ENCODE measurements around the gene EEFSEC. TPM values are rescaled to one million over a fixed set of nuclear protein-coding genes. Genes with fewer than 3 reads are reported as not detected.

The EEFSEC gene
- polyA plus RNA-seq, 1 donor (not counting 4 experiments of a cell fraction or from before 2014, with no cell fraction given) = 8.7 TPM

- dilution Hi-C loops (cut with MboI; ENCODE audit: extremely low pct_ligation_motif_present, low sequenced_read_pairs) = no loop called here
- no peak overlapping the region for H3K9ac ChIP-seq (ENCODE audit: control insufficient read depth, extremely low read depth, insufficient read depth, low read length)
- H2AFZ ChIP-seq (ENCODE audit: control insufficient read depth, low read length) = no peak overlapping the region
- no peaks in the 10 kb centered on the region for H3K79me2 ChIP-seq (ENCODE audit: control insufficient read depth, insufficient read depth, low read length)
- no peaks in the 10 kb centered on the region for H3K4me1 ChIP-seq (ENCODE audit: control insufficient read depth, extremely low read depth, insufficient read depth, low read length)
- no peak overlapping the region for H3K27ac ChIP-seq (ENCODE audit: control insufficient read depth, insufficient read depth, low read length)
- H3K4me2 ChIP-seq (ENCODE audit: control insufficient read depth, extremely low read depth, insufficient read depth, low read depth, low read length) = no peak overlapping the region
- no peaks in the 10 kb centered on the region for H3K27me3 ChIP-seq (ENCODE audit: control insufficient read depth, extremely low read depth, insufficient read depth, low read length)
- H4K20me1 ChIP-seq (ENCODE audit: control insufficient read depth, extremely low read depth, insufficient read depth, low read length) = no peaks in the 10 kb centered on the region
- H3K9me1 ChIP-seq (ENCODE audit: control insufficient read depth, extremely low read depth, insufficient read depth, low read length) = no peaks in the 10 kb centered on the region
- no peak for FAIRE-seq
- no peaks in the 10 kb centered on the region for H3K36me3 ChIP-seq (ENCODE audit: control insufficient read depth in 2 of 2, extremely low read depth in 1 of 2, insufficient read depth in 2 of 2, low read length in 2 of 2)
- DNase-seq (ENCODE audit: low read depth, low spot score) = no peak
- H3K9me3 ChIP-seq (ENCODE audit: control insufficient read depth, low read depth, low read length) = no peaks in the 10 kb centered on the region
- no peak overlapping the region for H3K4me3 ChIP-seq (ENCODE audit: control insufficient read depth in 2 of 3, extremely low read depth in 1 of 3, insufficient read depth in 2 of 3, low read depth in 1 of 3, low read length in 3 of 3)
- TF ChIP-seq, protein P1, sequence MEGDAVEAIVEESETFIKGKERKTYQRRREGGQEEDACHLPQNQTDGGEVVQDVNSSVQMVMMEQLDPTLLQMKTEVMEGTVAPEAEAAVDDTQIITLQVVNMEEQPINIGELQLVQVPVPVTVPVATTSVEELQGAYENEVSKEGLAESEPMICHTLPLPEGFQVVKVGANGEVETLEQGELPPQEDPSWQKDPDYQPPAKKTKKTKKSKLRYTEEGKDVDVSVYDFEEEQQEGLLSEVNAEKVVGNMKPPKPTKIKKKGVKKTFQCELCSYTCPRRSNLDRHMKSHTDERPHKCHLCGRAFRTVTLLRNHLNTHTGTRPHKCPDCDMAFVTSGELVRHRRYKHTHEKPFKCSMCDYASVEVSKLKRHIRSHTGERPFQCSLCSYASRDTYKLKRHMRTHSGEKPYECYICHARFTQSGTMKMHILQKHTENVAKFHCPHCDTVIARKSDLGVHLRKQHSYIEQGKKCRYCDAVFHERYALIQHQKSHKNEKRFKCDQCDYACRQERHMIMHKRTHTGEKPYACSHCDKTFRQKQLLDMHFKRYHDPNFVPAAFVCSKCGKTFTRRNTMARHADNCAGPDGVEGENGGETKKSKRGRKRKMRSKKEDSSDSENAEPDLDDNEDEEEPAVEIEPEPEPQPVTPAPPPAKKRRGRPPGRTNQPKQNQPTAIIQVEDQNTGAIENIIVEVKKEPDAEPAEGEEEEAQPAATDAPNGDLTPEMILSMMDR (optimal IDR thresholded peaks at IDR 0.05 in 1 of 3, IDR thresholded peaks at IDR 0.05 in 1 of 3, conservative IDR thresholded peaks at IDR 0.05 in 1 of 3; ENCODE audit: extremely low read depth in 1 of 3, insufficient read depth in 2 of 3, low read length in 3 of 3) = no peak
- TF ChIP-seq EZH2 (IDR thresholded peaks at IDR 0.05; ENCODE audit: low read length) = no peak
These were observed 62.0 kb downstream of the EEFSEC start for GRCh38 chr3:128215290-128215689.

DNA sequence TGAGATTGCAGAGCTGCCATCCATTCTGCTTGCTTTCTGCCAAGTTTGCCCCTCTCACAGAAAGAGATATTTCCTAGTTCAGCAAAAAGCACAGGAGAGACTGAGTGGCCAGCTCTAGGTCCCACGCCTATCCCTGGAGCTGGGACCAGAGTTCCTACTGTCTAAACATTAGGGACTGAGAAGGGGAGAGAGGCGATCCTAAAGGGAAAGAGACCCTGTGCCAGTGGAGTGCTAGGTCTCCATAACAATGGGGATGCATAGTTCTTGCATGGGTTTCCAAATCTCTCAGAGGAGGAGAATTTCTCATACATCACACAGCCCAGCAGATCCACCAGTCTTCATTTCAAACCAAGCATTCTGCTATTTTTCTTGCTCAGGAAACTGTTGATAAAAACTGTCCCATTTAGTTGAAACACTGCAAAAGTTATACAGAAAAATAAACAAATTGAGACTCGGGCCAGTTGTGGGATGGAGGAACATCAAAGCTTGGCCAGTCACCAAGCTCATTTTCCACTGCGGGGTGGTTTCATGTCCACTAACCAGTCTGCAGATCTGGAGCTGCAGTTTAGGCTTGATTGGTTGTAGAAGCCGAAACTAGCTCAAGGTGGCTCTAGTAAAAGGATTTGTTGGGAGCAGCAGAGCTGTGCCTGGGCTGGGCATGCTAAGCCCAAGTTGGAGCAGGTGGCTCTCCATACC, 62.7 kb downstream of the EEFSEC start:
- Histone ChIP-seq H3K27ac (ENCODE audit: control insufficient read depth, insufficient read depth, low read length) (no peak overlapping the region), H3K4me1 (ENCODE audit: control insufficient read depth, extremely low read depth, insufficient read depth, low read length) (no peaks in the 10 kb centered on the region), H3K4me2 (ENCODE audit: control insufficient read depth, extremely low read depth, insufficient read depth, low read depth, low read length) (no peak overlapping the region), H4K20me1 (ENCODE audit: control insufficient read depth, extremely low read depth, insufficient read depth, low read length) (no peaks in the 10 kb centered on the region), H3K79me2 (ENCODE audit: control insufficient read depth, insufficient read depth, low read length) (no peaks in the 10 kb centered on the region), H3K9ac (ENCODE audit: control insufficient read depth, extremely low read depth, insufficient read depth, low read length) (no peak overlapping the region), H3K9me1 (ENCODE audit: control insufficient read depth, extremely low read depth, insufficient read depth, low read length) (no peaks in the 10 kb centered on the region), H3K9me3 (ENCODE audit: control insufficient read depth, low read depth, low read length) (no peaks in the 10 kb centered on the region), H3K27me3 (ENCODE audit: control insufficient read depth, extremely low read depth, insufficient read depth, low read length) (no peaks in the 10 kb centered on the region), H3K36me3 (ENCODE audit: control insufficient read depth in 2 of 2, extremely low read depth in 1 of 2, insufficient read depth in 2 of 2, low read length in 2 of 2) (no peaks in the 10 kb centered on the region), H2AFZ (ENCODE audit: control insufficient read depth, low read length) (no peak overlapping the region), H3K4me3 (ENCODE audit: control insufficient read depth in 2 of 3, extremely low read depth in 1 of 3, insufficient read depth in 2 of 3, low read depth in 1 of 3, low read length in 3 of 3) (no peak overlapping the region)
- TF ChIP-seq, protein P1 (optimal IDR thresholded peaks at IDR 0.05 in 1 of 3, IDR thresholded peaks at IDR 0.05 in 1 of 3, conservative IDR thresholded peaks at IDR 0.05 in 1 of 3; ENCODE audit: extremely low read depth in 1 of 3, insufficient read depth in 2 of 3, low read length in 3 of 3) = no peak
- no peak for TF ChIP-seq EZH2 (IDR thresholded peaks at IDR 0.05; ENCODE audit: low read length)
- DNase-seq (ENCODE audit: low read depth, low spot score) = no peak
- dilution Hi-C loops (cut with MboI; ENCODE audit: extremely low pct_ligation_motif_present, low sequenced_read_pairs) = no loop called here
- no peak for FAIRE-seq
